Panc1 (cell line): ENCODE data around the gene ATXN7. TPM values are rescaled to one million over a fixed set of nuclear protein-coding genes. Genes with fewer than 3 reads are reported as not detected.

ENCODE experiments used
- ATAC-seq: fragments of 200-7000 bp; cut with Tn5 transposase; 2 replicates; pipeline ENCODE4 v1.9.1; 2020; ENCODE audit warnings: mild to moderate bottlenecking, moderate library complexity
- BruUV-seq: library from RNA; stranded (reverse); fragments of 400-500 nt; replicated peaks from 2 replicates; lab custom pipeline; 2021; lab: Mats Ljungman, UMichigan
- CTCF ChIA-PET: fragments of 300-600 bp; sonication (Branson Sonifier 250); formaldehyde crosslinking; loops from one replicate; lab custom pipeline; 2022; ENCODE audit warnings: antibody characterized with exemption; lab: Charles Lee
- POLR2A ChIA-PET: fragments of 300-600 bp; sonication (Branson Sonifier 250); formaldehyde crosslinking; loops from one replicate; lab custom pipeline; 2022; ENCODE audit warnings: antibody characterized with exemption; lab: Charles Lee
- DNase-seq: peaks from one replicate; pipeline ENCODE4 v3.0.0-alpha.2; 2010; ENCODE audit warnings: low read depth, low spot score
- H3K27ac ChIP-seq: 2 replicates; pipeline ENCODE4 v1.5.1; 2011; ENCODE audit warnings: mild to moderate bottlenecking, low read length, inconsistent platforms
- H3K27me3 ChIP-seq: fragments of 200-500 bp; sonication (Bioruptor generic); 2 replicates; pipeline ENCODE4 v1.6.0; 2014; ENCODE audit warnings: low read length, inconsistent platforms; ENCODE audit not compliant: control insufficient read depth, insufficient read depth
- H3K36me3 ChIP-seq: fragments of 200-500 bp; sonication (Bioruptor generic); 2 replicates; pipeline ENCODE4 v1.5.1; 2014; ENCODE audit warnings: inconsistent platforms, mild to moderate bottlenecking, low read length, moderate library complexity; ENCODE audit not compliant: control insufficient read depth, insufficient read depth
- H3K4me1 ChIP-seq: 2 replicates; pipeline ENCODE4 v1.5.1; 2011; ENCODE audit warnings: inconsistent platforms, mild to moderate bottlenecking, low read length, moderate library complexity; ENCODE audit not compliant: control insufficient read depth, insufficient read depth
- H3K4me3 ChIP-seq, 2 experiments: 2 replicates each; pipeline ENCODE4 v1.5.1; 2011 to 2012; ENCODE audit warnings: low read depth in 2 of 2, low read length in 2 of 2, mild to moderate bottlenecking in 2 of 2, inconsistent platforms in 1 of 2, moderate library complexity in 1 of 2
- H3K9me3 ChIP-seq: fragments of 200-500 bp; sonication (Bioruptor generic); 2 replicates; pipeline ENCODE4 v1.5.1; 2014; ENCODE audit warnings: low read depth, mild to moderate bottlenecking, inconsistent platforms, low read length, moderate library complexity; ENCODE audit not compliant: control insufficient read depth, insufficient read depth
- CTCF ChIP-seq: fragments of 450-650 bp; IDR thresholded peaks from 2 replicates; pipeline ENCODE4 v1.5.1; 2017; ENCODE audit warnings: mild to moderate bottlenecking
- POLR2AphosphoS5 ChIP-seq: IDR thresholded peaks from 2 replicates; pipeline ENCODE4 v1.6.1; 2012; ENCODE audit warnings: mild to moderate bottlenecking, low read depth, low read length, moderate library complexity
- REST ChIP-seq, 2 experiments: IDR thresholded peaks; 2 replicates each; pipeline ENCODE4 v1.6.1; 2011 to 2012; ENCODE audit warnings: low read depth in 2 of 2, control low read depth in 1 of 2, low read length in 1 of 2, mild to moderate bottlenecking in 1 of 2, moderate library complexity in 1 of 2; ENCODE audit not compliant: insufficient read depth in 1 of 2
- SIN3A ChIP-seq: IDR thresholded peaks from 2 replicates; pipeline ENCODE4 v1.6.1; 2012; ENCODE audit warnings: low read depth, mild to moderate bottlenecking, low read length, moderate library complexity, borderline replicate concordance; ENCODE audit not compliant: insufficient read depth
- TCF7L2 ChIP-seq: IDR thresholded peaks from 2 replicates; pipeline ENCODE4 v1.6.1; 2011; ENCODE audit warnings: mild to moderate bottlenecking, low read depth, low read length, inconsistent platforms
- in situ Hi-C: cut with HindIII; loops from 2 replicates; pipeline ENCODE4 v1.10.0; 2016; ENCODE audit warnings: low sequenced_read_pairs, low pct_unique_long_range_greater_than_20kb
- intact Hi-C: fragments of 100-400 bp; cut with micrococcal nuclease; formaldehyde crosslinking; loops from one replicate; pipeline ENCODE4 v1.10.0; 2022; ENCODE audit not compliant: unreplicated experiment
- total RNA-seq: library from RNA; stranded (reverse); gene quantifications from one replicate; pipeline ENCODE4 v1.2.1, GENCODE V29; 2021; ENCODE audit not compliant: unreplicated experiment

Gene ATXN7
- total RNA-seq, 1 experiment from 2014 or later, result 17.3 TPM

GRCh38 chr3:64011685-64012084, 148.0 kb downstream of the ATXN7 start:
- no peaks in the 10 kb centered on the region for H3K9me3 ChIP-seq
- DNase-seq, result no peak
- intact Hi-C loops (no loop called here), in situ Hi-C loops (no loop called here)
- no peak for TF ChIP-seq SIN3A
- TF ChIP-seq POLR2AphosphoS5, result no peak
- TF ChIP-seq CTCF, result no peak
- no peak for TF ChIP-seq TCF7L2
- no peak for TF ChIP-seq REST (IDR thresholded peaks at IDR 0.05; ENCODE audit: insufficient read depth in 1 of 2, low read depth in 2 of 2, low read length in 1 of 2)
- ChIA-PET POLR2A (no interaction called here), CTCF (no interaction called here)
- H3K4me1 ChIP-seq, result no peaks in the 10 kb centered on the region
- BruUV-seq, result no TSS peak
- no peaks in the 10 kb centered on the region for H3K27me3 ChIP-seq
- no peak overlapping the region for H3K4me3 ChIP-seq
- H3K27ac ChIP-seq, result no peak overlapping the region
- ATAC-seq, result no peak
- H3K36me3 ChIP-seq, result peaks cover 22% of the 10 kb centered on the region

GRCh38 chr3:64016941-64017620, 153.4 kb downstream of the ATXN7 start:
- POLR2A ChIA-PET, result no interaction called here
- intact Hi-C loops (no loop called here), in situ Hi-C loops (no loop called here)
- ATAC-seq (no peak), DNase-seq (no peak)
- no peak overlapping the region for H3K27ac ChIP-seq
- no peaks in the 10 kb centered on the region for H3K9me3 ChIP-seq
- H3K4me3 ChIP-seq, result no peak overlapping the region
- peaks cover 2% of the 10 kb centered on the region; the same call in 1 of the 2 replicates for H3K4me1 ChIP-seq
- H3K27me3 ChIP-seq, result no peaks in the 10 kb centered on the region
- H3K36me3 ChIP-seq, result peaks cover 27% of the 10 kb centered on the region
- no TSS peak for BruUV-seq
- CTCF ChIA-PET, result no interaction called here
- no peak for TF ChIP-seq CTCF
- no peak for TF ChIP-seq TCF7L2
- no peak for TF ChIP-seq SIN3A
- TF ChIP-seq REST (IDR thresholded peaks at IDR 0.05; ENCODE audit: insufficient read depth in 1 of 2, low read depth in 2 of 2, low read length in 1 of 2), result no peak
- no peak for TF ChIP-seq POLR2AphosphoS5
